ENCODE data around the gene DMXL1.

GRCh38 chr5:119290607-119291006 lies 219.7 kb downstream of the DMXL1 start:
- TF ChIP-seq CTCF (IDR thresholded peaks at IDR 0.05), result no peak
- no peak for TF ChIP-seq POLR2A (IDR thresholded peaks at IDR 0.05)

Data from gastroesophageal sphincter (tissue), 3 donors.